GM19468 (cell line): ENCODE measurements around the gene SLC36A4.
"Not testable (repeated sequence)": the region's sequence is repeated elsewhere in the genome, so short reads cannot be mapped to it uniquely, and the experiment has no call there.

Source experiments
- ATAC-seq: cut with Tn5 transposase; IDR thresholded peaks from one replicate; pipeline ENCODE4 v1.9.1; 2021; ENCODE audit warnings: mild to moderate bottlenecking, moderate library complexity, moderate number of reproducible peaks; ENCODE audit not compliant: unreplicated experiment; ENCODE audit errors: extremely low read depth

Gene SLC36A4

DNA sequence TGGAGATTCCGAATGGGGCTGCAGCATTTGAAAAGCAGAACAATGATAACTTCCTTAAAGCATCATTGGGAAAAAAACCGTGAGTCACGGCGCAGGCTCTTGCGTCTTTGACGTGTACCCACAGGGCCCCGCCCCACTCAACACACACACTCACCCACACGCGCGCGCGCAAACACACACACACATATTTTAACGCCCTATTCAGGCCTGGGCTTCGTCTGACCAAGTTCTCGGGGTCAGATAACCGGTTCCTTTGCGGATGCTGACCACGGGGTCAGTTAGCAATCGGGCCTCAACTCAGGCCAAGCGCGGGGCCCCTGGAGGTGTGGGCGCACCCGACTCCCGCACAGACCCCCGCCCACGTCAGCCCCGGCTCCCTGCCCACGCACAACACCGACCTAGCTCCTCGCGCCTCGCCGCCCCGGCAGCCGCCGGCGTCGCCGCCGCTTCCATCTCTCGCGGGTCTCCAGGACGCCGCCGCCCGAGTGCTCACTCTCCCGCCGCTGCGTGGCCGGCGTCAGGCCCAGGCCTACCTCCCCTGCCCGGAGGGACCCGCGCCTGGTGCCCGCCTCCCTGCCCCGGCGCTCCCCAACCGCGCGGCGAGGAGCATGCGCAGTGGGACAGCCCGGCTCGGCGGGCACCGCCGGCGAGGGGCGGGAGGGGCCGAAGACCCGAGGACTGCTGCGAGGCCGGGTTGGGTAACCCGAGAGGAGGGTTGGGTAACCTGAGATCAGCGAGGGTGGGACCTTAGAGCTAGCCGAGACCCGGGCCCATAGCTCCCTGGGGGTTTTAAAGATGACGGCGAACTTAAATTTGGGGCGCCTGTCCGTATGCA is at the start of gene SLC36A4:
SLC36A4 (minus strand) TSS at position 612 of the 835 bp plus-strand sequence; CDS start at position 453, 159 bp downstream.
- peak; percentile 80 for ATAC-seq

DNA sequence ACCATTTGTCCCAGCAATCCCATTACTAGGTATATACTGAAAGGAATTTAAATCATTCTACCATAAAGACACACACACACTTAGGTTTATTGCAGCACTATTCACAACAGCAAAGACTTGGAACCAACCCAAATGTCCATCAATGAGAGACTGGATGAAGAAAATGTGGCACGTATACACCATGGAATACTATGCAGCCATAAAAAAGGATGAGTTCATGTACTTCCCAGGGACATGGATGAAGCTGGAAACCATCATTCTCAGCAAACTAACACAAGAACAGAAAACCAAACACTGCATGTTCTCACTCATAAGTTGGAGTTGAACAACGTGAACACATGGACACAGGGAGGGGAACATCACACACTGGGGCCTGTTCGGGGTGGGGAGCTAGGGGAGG is 49.0 kb upstream of the SLC36A4 start:
- not testable (repeated sequence) for ATAC-seq

DNA sequence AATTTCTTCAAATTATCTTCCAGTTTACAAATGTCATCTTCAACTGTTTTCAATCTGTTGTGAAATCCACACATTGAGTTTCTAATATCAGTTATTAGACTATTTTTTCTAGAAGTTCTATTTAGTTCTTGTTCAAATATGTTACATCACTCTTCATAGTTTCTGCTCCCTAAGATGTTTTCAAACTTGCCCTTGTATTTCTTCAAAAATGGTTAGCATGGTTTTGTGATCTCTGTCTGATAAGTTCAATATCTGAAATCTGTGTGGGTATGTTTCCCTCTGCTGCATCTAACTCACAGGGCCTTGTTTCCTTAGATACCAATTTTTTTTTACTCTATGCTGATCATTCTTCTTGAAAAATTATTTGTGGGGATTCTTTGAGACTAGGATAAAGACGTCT is 46.2 kb upstream of the SLC36A4 start:
- ATAC-seq, result no peak

DNA sequence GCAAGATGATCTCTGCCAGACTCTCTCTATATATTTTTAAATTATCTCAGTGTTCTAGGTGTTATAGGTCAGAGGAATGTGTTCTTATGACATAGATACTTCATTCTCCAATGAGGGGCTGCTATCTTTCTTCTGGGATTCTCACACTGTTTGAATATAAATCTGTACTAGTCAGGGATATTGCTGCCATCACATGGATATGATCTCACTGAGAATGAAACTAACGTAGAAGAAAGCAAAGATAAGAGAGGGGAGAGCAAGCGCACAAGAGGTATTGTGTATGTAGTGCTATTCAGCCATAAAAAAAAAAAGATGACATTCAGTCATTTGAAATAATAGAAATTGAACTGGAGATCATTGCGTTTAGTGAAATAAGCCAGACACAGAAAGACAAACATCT is 42.2 kb upstream of the SLC36A4 start:
- no peak for ATAC-seq

DNA sequence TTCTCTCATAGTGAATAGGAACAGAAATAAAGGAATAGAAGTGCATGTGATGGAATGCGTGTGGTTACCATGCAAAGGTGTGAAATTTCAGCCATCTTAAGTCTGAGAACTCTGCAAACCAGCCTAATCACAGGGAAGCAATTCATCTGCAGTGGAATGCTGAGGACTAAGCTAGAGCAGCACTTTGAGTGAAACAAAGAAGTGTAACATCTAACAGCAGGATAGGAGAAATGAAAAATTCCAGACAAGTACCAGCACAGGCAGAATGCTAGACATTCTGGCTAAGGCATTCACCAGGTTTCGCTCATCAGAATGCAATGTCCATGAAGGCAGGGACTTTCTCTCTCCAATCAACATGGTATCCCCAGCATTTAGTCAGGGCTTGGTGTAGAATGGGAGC is 41.2 kb upstream of the SLC36A4 start:
- no peak for ATAC-seq

DNA sequence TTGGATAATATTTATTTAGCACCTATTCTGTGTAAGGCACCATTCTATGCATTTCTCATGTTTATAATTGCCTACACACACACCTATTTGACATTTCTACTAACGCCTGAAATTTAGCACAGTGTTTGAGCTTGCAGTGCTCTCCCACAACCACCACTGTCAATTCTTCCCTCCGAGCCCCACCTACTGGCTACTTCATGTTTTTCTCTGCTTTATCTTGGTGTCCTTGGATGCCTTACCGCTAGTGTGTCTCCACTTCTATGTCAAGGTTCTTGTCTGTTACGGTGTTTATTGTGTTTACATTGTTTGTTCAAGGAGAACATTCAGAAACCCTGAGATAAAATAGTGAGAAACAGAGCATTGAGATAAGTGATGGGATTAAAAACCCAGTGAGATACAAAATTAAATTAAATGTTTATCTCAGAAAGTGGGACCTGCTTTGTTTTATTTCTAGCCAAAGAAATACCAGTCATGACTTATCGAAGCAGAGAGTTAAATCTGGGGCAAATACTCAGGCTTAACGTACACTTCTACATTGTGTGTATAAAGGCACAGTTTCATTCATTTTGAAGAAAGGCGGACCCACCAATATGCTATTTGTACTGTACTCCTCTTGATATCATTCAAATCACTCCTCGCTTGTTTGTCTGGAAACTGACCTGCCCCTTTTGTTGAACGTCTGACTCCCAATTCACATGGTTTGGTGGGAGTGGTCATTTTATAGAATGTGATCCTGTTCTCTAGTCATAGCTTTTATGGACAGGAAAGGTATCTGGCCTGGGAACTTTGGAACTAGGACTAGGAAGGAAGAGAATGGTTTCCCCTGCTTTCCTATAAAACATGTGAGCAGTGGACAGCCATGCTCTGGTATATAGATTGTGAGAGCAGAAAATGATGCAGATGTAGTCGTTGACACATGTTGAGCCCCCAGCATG is 39.2 kb upstream of the SLC36A4 start:
- no peak for ATAC-seq

DNA sequence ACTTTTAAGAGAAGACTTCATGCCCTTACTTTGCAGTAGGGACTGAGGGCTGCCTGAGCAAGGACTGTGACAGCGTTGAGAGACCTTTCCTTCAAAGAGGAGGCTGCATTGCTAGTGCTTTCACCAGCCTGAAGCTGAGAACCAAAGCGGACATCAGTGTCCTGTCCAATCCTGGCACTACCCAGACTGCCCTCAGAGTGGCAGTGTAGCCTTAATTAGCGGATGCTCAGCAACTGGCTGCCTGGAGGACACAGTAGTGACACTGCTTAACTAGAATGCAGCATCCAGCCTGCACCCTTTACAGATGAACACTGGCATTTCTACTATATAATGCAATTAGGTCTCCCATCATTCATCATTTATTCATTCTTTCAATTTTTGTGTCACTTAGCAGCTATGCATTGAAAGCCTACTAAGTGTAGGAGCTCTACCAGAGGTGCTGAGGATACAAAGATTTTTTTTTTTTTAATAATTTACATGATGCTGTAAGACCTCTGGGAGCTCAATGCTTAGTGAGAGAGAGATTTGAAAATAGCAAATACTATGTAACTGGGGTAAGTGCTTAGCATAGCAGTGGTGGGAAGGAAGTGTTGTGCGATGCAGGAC is 36.9 kb upstream of the SLC36A4 start:
- ATAC-seq, result peak; percentile 94

DNA sequence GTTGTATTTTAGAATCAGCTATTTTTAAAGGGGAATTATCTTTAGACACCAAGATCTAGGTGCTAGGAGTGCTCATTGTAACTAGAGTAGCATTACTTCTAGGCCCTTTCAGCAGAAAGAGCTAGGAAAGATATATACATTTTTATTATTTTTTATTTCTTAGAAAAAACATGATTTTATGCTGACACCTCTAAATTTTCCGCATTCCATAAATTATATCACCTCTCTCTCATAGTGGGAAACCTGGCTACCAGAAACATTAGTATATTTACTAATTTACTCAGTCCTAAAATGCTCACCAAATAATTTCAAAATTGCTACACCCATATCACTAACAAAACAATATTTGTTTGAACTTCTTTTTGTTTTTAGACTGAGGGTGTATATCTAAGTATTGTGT is 32.1 kb upstream of the SLC36A4 start:
- ATAC-seq, result no peak

DNA sequence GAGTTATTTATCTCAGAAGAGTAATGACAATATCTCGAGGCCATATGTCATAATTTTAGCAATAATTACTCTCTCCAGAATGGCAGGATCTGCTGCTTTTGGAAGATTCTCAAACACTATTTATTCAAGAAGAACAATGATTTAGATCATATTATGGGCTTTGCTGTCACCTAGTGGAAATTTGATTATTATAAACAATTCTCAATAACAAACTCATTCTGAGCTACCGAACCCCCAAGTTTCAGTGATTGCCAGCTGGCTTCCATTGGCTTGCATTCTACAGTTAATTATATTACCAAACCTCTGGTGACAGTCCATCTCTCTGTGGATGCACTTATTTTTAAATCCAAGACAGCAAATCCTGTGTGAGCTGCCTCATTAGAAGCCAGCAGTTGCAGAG is 27.9 kb upstream of the SLC36A4 start:
- no peak for ATAC-seq

DNA sequence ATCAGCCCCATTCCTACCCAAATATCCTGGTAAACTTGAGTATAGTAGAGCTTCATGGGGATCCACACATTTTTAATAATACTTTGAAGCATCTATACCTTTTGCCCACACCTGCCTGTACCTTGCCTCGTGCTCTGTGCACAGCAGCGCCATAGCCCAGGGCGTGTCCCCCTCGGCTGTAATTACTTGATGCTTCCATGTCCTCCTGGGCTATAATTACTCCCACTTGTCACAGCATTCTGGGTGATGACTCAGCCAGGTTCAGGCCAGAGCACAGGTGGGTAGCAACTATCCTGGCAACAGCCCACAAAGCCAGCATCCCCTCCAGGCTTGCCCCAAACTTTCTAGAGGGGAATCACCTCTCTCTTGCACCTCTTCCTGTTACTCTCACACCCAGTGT is 23.7 kb upstream of the SLC36A4 start:
- ATAC-seq, result no peak

DNA sequence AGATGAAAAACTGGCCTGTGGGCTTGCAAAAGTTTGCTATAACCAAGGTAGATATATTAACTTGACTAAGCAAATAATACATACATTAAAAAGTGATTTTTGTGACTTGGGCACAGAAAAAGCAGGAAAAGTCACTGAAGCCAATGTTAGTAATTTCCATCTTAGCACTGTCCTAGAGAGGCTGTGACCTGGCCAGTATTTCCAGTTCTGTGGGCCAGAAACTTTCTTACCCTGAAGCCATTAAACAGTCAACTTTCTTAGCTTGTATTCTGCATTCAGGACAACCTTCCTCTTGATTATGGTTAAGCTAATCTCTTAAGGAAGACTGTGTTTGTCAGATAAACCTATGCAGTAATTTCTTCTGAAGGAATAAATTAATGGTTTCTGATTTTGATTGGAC is 22.3 kb upstream of the SLC36A4 start:
- ATAC-seq, result no peak

DNA sequence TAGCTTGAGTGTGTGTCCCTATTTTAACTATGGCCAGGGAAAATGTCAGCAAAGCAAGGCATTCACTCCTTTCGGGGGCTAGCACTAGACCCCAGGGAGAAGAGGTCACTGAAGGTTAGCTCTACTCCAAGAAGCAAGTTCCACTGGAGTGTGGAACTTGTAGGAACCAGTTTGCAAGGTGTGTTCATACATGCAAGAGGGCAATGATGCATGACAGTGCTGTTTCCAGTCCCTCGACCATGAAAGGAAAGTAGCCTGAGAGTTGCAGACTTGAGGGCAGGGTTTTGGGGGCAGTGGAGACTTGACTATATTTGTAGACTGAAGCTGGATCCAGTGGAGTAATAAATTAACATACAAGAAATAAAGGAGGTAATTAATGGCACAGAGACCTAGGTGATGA is 21.6 kb upstream of the SLC36A4 start:
- ATAC-seq, result no peak

DNA sequence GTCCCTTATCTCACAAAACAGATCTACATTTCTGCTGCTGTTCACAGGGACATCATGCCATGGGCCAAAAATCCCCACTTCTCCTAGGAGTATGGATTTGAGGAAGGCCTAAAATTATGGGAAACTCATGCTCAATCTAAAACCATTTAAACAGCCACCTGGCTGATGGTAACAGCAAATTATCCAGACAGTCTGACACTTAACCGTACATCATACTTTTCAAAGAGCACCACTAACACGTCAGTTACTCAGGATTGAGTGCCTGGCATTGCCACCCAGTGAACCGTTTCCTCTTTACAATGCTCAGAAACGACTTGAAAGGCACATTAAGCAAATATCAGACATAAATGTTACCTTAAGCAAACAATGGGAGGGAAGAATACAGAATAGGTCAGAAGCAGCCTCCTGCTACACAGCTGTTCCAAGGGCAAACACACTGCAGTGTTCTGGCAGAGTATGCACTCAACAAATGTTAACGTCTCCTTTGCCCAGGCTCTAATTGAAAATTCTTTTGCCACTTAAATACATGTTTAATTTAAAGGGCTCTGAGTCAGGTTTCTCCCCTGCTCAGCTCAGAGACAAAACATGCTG is 18.8 kb upstream of the SLC36A4 start:
- no peak for ATAC-seq

DNA sequence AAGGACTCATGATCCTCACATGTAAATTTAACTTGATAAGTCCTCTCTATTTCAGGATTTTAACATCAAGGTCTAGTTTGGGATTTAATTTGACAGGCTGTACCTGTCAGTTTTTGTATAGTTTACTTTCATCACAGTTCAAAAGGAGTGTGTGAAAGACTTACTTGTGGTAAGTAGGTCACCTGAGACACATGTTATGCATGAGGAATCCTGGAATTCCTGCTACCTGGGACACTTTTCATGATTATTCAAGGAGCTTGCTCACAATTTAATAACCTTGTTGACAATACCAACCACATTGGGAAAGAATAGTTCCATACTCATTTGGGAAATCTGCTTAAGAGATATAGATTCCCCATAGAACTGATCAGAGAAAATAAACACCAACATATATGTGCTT is 15.8 kb upstream of the SLC36A4 start:
- ATAC-seq, result no peak

DNA sequence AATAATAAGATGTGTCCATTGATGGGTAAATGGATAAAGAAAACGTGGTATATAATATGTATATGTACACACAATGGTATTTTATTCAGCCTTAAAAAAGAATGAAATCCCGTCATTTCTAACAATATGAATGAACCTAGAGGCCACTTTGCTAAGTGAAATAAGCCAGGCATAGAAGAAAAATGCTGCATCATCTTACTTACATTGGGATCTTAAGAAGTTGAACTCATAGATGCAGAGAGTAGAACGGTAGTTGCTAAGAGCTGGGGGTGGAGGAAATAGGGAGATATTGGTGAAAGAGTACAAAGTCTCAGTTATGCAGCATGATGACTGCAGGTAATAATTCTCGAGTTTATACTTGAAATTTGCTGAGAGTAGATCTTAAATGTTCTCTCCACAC is 14.3 kb upstream of the SLC36A4 start:
- ATAC-seq, result no peak

DNA sequence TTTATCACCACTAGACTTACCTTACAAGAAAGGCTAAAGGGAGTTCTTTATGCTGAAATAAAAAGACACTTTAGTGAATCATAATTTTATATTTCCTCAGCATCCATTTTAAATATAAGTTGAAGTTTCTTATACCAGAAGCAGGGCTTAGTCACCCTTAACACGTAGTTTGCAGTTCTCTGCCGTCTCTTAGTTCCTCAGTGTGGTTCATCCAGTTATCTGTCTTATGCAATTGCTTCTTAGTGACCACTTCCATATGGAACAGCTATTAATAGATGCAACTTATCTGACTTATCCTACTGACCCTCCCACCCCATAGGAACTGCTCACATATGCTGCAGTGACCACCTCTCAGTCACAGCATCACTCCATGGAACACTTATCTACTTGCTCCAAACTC is 11.7 kb upstream of the SLC36A4 start:
- ATAC-seq, result no peak

DNA sequence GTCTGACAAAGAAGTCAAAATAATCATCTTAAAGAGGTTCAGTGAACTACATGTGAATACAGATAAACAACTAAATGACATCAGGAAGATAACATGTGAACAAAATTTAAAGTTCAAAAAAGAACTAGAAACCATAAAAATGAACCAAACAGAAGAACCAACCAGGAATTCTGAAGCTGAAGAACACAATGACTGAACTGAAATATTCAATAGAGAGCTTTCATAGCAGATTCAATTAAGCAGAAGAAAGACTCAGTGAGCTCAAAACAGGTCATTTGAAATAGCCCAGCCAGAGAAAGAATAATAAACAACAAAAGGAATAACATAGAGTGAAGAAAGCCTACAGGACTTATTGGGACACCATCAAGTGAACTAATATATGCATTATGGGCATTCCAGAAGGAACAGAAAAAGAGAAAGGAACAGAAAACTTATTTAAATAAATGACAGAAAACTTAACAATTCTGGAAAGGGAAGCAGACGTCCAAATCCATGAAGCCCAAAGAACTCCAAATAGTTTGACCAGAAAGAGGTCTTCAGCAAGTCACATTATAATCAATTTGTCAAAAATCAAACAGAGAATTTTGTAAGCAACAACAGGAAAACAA is 11.0 kb upstream of the SLC36A4 start:
- ATAC-seq, result no peak

DNA sequence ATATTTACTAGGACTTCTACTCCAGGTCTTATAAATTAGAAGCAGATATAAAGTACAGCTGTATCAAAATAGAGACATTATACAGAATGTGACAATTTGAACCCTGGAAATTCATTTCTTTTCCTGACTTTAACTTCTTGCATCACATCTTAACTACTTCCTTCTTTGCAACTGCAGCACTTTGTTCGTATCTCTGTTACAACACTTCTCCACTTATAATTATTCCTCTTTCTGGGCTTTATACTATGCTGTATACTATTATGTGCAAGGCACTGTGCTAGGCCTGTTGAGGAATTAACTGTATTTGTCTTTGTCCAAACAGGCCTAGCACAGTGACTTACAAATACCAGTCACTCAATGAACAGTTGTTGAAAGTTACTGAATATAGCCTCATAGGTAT is 1.8 kb upstream of the SLC36A4 start:
- ATAC-seq, result no peak

DNA sequence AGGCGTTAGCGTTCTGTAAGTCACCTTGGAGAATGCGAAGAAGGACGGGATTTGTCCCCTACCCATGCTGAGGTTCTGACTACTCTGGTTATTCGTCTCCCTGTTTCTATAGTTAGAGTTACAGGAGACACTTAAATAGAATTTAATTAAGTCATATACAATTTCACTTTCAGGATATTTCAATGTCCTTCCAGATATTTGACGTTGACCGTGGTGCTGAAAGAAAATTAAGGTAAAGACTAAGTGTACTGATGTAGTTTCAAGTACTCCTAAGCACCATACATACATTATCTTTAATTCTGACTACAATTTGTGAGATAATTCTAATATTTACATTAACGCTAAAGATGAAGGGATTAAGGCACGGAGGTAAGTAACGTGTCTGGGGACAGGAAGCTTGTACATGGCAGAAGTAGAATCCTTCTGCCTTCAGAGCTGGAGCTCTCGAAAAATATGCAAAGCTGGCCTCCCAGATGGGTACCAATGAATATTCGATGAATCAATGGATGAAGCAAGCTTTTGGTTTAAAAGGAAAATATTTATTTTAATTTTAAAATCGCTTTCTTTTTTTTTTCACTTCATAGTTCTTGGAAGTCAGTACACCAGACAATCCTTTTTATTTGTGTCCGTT is 539 bp upstream of the SLC36A4 start:
- ATAC-seq, result no peak
